GM18858 (cell line): ENCODE measurements around the gene SLC38A11.

Experiments
- ATAC-seq: cut with Tn5 transposase; IDR thresholded peaks from one replicate; pipeline ENCODE4 v1.9.1; 2021; ENCODE audit not compliant: unreplicated experiment

Gene SLC38A11

GRCh38 chr2:164972216-164972615 is 16.9 kb upstream of the SLC38A11 start:
- ATAC-seq = no peak

DNA sequence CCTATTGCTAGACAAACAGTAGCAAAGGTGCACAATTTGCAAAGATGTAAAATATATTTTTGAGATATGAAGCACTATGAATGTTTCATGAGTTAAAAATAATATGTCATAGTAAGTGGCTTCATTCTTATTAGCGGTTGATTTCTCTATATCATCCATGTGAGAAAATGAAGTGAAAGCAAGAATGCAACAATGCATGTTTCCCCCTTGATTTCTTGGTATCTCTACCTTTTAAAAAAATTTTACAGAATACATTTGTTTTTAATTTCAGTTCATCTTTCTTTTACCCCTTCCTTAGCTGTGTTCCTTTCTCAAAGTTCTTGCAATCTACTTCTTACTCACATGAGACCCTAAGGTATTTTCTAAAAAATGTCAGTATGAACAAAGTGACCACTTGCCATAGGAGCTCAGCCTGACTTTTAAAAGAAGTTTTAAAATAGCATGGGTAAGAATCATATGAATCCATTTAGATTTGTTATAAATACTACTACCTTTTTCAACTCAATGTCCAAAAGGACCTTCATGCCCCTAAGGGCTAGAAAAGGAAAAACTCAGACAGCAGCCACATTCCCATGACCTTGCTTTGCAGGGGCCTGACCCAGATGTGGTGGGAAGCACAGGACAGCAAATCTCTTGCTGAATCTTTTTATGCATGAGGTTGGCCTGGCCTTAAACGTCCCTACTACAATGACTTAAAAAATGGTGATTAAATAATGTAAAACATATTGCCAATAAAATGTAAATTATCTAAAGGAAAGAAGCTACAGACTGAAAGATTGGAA is 14.8 kb upstream of the SLC38A11 start:
- ATAC-seq = no peak

DNA sequence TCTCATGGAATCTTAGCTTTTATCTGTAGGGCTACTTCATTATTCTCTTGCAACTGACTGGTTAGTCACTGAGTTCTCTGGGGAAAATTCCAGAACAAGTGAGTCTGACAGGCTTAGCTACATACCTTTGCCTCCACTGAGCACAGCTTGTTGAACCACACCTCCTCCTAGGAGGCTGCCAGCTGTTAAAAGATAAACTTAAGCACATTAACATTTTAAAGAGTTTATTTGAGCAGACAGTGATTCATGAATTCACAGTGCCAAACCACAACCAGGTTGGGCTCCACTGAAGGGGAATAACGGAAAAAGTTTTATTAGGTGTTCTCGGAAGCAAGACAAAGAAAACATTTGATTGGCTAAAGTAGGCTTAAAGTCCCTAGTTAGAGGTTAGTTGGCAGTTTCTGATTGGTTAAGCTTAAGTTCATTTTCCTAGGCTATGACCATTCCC is 12.5 kb upstream of the SLC38A11 start:
- no peak for ATAC-seq

DNA sequence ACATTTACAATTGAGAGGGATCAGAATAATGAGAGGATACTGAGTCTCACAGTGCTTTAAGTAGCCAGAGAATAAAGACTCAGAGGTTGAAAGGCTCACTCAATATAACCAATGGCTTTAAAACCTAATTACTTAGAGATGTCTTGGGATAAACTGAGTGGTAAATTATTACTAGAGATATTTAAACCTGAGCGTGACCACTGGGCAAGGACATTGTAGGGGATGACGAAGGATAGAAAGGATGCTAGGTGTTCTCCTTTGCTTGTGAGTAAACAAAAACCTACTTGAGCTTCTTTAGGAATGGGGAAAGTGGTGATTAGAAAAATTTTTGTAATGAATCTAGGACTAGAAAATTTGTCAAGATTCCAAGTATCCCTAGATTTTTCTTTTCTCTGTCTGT is 12.0 kb upstream of the SLC38A11 start:
- ATAC-seq = no peak

- ATAC-seq = no peak
Measured at GRCh38 chr2:164964700-164965099, 9.4 kb upstream of the SLC38A11 start.

DNA sequence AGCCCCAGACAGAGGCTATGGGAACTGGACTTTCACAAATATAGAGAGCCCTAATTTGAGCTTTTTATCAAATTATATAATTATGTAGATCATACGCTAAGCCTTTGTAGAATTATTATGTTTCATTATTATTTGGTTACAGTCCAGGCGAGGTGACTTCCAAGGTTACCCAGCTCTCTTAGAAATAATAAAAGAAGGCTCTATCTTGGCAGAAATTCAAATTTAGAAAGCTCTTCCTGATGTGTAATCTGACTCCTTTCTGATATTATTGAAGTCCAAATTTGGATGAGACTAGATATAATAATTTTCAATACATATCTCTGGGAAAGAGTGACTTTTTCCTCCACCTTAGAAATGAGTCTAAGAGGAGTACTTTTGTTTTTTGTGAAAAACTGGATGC is 4.8 kb upstream of the SLC38A11 start:
- ATAC-seq = no peak

GRCh38 chr2:164954186-164954585 is 1.1 kb downstream of the SLC38A11 start:
- ATAC-seq = no peak

DNA sequence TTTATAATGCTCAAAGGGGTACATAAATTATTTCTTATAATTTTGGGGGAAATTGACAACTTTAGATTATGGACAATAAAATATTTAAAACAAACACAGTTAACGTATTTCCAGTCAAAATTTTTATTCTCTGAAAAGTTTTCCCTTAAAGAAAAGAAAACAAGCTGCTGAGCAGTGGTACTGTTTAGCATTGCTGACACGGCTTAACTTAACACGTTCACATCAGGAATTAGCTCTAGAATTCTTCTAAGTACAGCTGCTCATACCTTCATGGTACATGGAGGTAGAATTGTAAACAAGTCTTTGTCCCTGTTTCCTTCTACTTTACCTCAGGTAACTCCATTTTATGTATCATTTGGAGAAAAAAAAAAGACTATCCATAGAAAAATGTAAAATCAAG is 2.0 kb downstream of the SLC38A11 start:
- no peak for ATAC-seq

- no peak for ATAC-seq
Measured at GRCh38 chr2:164952057-164952702, 3.1 kb downstream of the SLC38A11 start.

- no peak for ATAC-seq
Measured at GRCh38 chr2:164948540-164948939, 6.8 kb downstream of the SLC38A11 start.

DNA sequence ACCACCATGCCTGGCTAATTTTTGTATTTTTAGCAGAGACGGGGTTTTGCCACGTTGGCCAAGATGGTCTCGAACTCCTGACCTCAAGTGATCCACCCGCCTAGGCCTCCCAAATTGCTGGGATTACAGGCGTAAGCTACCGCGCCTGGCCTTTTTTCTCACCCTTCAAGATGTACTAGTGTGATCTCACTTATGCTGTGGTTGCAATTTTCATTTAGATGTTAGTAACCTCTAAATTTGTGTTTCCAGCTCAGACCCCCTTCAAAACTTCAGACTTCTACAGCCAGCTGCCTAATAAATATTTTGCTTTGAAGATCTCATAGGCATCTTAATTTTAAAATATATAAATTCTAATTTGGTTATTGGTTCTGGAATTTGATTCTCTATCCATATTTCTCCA is 8.0 kb downstream of the SLC38A11 start:
- no peak for ATAC-seq

GRCh38 chr2:164943289-164943688 is 12.0 kb downstream of the SLC38A11 start:
- no peak for ATAC-seq

- no peak for ATAC-seq
Measured at GRCh38 chr2:164937864-164938401, 17.4 kb downstream of the SLC38A11 start.

GRCh38 chr2:164935118-164936101 is 19.9 kb downstream of the SLC38A11 start:
- no peak for ATAC-seq

DNA sequence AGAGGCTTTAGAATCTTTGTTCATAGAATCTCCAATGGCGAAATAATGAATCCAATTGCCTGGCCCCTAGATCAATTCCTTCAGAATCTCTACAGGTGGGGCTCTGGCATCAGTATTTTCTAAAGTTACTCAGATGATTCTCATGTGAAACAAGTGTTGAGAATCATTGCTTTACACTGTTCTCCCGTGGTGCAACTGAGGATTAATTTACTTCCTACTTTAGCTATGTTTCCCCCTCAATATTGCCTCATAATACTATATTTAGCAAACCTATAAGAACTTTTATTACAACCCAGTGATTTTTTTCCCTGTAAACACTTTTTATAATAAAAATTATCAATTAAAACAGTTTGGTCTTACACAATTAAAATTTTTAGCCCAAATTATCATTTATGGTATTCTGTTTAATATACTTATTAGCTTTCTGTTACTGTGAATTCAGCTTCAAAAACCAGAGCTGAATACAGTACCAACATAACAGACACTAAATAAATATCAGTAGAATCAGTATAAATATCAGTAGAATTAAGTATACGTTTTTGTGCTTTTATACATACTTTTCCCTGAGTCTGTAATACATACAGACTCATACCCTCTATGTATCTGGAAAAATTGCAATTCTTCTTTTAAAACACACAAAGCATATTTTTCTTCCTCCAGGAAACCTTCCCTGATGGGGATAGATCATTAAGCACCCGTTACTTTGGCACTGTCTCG is 20.8 kb downstream of the SLC38A11 start:
- no peak for ATAC-seq

DNA sequence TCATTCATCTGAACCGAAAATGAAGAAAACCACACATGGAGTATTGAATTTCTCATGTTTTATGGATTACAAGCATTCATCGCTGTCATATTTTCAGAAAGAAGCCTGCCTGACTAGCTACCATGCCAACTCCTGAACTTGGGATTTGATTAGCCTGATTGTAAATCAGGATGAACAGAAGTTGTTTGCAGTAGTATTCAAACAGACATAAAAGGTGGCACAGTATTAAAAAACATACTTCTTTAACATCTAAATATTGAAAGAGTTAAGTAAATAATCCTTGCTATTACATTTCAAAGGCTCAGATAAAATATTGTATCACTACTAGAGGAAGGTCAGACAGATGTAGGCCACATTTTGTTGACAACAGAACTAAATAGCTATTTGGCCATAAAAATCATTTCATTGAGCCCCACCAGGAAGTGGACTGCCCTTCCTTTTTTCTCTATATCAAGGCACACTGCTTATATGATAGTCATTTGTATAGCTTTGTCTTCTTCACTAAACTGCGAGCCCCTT is 21.6 kb downstream of the SLC38A11 start:
- no peak for ATAC-seq

DNA sequence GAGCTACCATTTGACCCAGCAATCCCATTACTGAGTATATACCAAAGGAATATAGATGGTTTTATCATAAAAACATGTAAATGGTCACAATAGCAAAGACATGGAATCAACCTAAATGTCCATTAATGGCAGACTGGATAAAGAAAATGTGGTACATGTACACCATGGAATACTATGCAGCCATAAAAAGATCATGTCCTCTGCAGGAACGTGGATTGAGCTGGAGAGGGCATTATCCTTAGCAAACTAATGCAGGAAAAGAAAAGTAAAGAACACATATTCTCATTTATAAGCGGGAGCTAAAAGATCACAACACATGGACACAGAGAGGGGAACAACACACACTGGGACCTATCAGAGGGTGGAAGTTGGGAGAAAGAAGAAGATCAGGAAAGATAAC is 22.9 kb downstream of the SLC38A11 start:
- ATAC-seq = no peak

GRCh38 chr2:164928101-164928673 is 27.1 kb downstream of the SLC38A11 start:
- no peak for ATAC-seq

DNA sequence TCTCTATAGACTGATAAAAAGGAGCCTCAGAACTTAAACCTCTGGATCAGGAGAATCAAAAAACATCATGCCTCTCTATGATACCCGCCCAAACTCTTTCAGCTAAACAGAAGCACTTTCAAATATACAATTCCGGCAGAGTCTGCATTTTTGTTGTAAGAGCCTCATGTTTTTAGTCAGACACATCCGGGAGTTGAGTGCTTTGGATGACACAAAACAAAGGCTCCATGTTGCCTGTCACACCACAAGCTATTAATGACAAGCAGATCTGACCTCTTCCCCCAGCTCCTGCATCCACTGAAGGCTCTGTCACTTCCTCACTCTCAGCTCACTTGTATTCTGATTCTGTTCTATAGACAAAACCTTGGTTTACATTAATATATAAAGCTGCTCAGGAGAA is 33.2 kb downstream of the SLC38A11 start:
- ATAC-seq = no peak

DNA sequence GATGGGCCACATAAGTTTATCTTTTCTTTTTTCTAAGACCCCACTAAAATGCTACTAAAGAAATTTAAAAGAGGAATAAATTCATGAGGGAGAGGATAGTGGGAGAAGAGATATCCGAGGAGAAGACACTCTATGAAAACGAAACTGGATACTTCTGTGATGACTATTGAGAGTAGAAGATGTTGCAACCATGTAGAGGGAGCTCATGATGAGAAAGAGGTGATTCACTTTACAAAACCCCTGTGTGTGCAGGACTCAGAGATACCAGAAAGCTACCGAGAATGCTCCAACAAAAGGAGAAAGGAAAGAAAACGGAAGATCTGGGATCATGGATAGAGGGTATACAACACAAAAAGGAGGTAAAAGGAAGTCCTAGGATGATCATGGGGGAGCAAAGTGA is 34.9 kb downstream of the SLC38A11 start:
- ATAC-seq = peak; percentile 44
